Endometrial microvascular endothelial cells (primary cell): Measurements from ENCODE around the gene PFDN2. TPM values are rescaled to one million over a fixed set of nuclear protein-coding genes. Genes with fewer than 3 reads are reported as not detected.

Experiments used
- in situ Hi-C: cut with HindIII; loops from 2 replicates; pipeline ENCODE4 v1.10.0; 2017; ENCODE audit warnings: low sequenced_read_pairs, low pct_unique_long_range_greater_than_20kb; ENCODE audit errors: inconsistent ontology term
- total RNA-seq: library from RNA; depleted of rRNA; stranded (reverse); fragments of >200 nt; gene quantifications from one replicate; pipeline ENCODE4 v1.2.3, GENCODE V29; 2015; ENCODE audit errors: inconsistent ontology term

PFDN2 gene
- total RNA-seq, 1 donor from 2014 or later: 49.2 TPM

DNA sequence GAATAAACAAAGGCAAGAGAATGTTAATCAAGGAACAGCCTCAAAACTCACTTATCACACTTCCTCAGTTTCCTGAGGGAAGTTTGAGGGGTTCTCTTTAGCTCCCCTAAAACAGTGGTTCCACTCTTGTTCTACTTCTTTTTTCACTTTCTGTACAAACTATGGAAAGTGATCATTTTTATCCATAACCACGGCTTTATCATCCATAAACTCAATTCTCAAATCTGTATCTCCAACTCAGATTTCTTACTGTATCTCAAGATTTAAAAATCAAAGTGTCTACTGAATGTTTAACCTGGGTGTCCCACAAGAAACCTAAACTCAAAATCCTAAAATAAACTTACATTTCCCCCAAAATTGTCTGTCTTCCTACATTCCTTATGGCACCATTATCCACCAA, 3.9 kb downstream of the PFDN2 start:
- in situ Hi-C loops: no loop called here

DNA sequence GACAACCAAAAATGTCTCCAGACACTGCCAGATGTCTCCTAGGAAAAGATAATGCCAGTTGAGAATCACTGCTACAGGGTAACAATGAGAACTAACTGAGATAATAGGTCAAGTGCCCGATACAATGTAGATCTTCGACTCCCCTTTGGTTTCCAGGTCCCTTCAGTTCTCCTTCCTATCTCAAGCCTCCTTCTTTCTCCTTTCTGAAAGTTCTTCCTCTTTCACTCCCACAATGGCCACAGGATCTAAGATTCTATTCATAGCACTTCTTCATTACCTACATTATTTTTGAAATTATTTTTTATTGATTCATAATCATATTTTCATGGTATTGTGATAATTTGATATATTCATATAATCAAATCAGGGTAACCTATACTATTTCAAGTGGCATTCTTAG, 6.3 kb downstream of the PFDN2 start:
- in situ Hi-C loops: no loop called here

DNA sequence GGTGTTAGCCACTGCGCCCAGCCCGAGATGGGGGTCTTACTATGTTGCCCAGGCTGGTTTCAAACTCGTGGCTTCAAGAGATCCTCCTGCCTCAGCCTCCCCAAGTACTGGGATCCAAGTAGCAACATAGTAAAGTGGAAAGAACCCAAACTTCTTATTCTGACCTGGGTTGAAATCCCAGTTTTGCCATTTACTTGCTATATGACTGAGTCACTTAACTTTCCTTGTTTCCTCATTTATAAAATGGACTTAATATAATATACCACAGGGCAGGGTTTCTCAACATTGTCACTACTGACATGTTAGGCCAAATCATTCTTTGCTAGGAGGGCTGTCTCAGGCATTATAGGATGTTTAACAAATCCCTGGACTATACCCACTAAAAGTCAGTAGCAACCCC, 6.7 kb downstream of the PFDN2 start:
- in situ Hi-C loops: no loop called here

GRCh38 chr1:161106431-161106830, 11.4 kb downstream of the PFDN2 start:
- in situ Hi-C loops: no loop called here

GRCh38 chr1:161100556-161100955, 17.3 kb downstream of the PFDN2 start:
- in situ Hi-C loops: no loop called here

DNA sequence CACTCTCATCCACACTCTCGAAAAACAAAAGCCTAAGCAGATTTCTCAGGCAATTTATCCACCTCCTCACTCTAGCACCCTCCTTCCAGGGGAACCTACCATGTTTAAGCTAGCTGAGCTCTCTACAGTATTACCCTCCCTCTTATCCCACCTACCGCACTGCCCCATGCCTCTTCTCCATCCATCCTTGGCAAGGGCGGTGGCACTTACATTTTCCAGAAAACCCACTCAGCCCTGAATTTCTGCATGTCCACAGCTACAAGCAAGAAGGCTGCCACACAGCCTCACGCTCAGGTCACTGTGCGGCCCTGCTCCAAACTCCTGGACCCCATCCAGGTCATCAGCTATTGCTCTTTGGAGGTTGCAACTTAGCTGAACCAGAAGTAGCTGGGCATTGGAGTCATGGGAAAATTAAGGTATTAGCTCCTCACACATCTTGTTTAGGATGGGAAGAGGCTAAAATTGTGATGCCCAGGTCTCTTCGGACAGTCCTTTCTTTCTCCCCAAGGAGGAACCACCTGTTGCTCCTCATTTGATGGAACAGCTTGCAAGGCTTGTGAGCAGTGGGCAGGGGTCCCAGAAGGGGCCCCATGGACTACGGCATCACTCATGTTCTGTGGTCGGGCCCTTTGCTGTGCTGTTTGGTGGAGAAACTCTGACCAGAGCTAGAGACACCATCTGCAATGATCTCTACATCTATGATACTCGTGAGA, 18.6 kb downstream of the PFDN2 start:
- in situ Hi-C loops: loop anchor here (10.0 kb wide), 1 partner anchor 54 kb away; the partner anchor contains the start of gene USF1

GRCh38 chr1:161098210-161099068, 19.4 kb downstream of the PFDN2 start, which contains the start of gene KLHDC9:
Gene KLHDC9, plus strand, starts transcription at chr1:161098361. Its CDS starts 175 bp downstream, at chr1:161098536.
- in situ Hi-C loops: loop anchor here (10.0 kb wide), 1 partner anchor 54 kb away; the partner anchor contains the start of gene USF1

GRCh38 chr1:161096530-161096929, 21.3 kb downstream of the PFDN2 start:
- in situ Hi-C loops: loop anchor here (10.0 kb wide), 1 partner anchor 52 kb away; the partner anchor contains the start of gene USF1

GRCh38 chr1:161096015-161096414, 21.8 kb downstream of the PFDN2 start:
- in situ Hi-C loops: loop anchor here (10.0 kb wide), 1 partner anchor 51 kb away; the partner anchor contains the start of gene USF1

GRCh38 chr1:161095230-161095629, 22.6 kb downstream of the PFDN2 start:
- in situ Hi-C loops: loop anchor here (10.0 kb wide), 1 partner anchor 50 kb away; the partner anchor contains the start of gene USF1

- in situ Hi-C loops: loop anchor here (10.0 kb wide), 1 partner anchor 50 kb away; the partner anchor contains the start of gene USF1
These were observed 23.4 kb downstream of the PFDN2 start for GRCh38 chr1:161094481-161094880.

GRCh38 chr1:161092621-161093028, 25.2 kb downstream of the PFDN2 start:
- in situ Hi-C loops: loop anchor here (10.0 kb wide), 1 partner anchor 48 kb away; the partner anchor contains the start of gene USF1

DNA sequence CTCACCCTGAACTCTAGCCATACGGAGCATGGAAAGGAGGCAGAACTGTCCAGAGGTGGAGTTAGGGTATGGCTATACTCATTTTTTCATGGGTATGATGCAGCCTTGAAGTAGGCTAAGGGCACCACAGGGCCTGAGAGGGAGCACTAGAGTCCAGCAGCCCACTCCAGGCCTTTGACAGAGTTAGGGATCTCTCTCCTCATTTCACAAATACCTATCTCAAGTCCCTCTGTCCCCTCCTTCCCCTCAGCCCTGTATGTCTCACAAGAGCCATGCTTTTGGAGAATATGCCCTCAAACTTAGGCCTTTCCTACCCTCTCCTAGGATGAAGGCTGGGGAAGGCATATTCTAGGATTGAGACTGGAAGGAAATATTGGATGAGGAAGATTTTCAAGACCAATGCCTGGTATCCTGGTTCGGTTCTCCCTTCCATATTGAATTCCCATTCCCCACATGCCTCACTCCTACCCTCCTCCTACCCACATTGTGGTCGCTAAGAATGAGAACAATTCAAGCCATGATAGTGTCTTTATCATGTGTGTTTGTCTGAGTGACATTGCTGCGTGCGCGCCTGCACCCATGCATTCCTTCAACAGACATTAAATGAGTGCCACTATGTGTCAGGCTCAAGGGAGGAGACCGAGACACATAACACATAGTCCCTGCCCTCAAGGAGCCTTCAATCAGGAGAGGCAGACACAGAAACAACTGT, 25.9 kb downstream of the PFDN2 start:
- in situ Hi-C loops: loop anchor here (10.0 kb wide), 1 partner anchor 47 kb away; the partner anchor contains the start of gene USF1

DNA sequence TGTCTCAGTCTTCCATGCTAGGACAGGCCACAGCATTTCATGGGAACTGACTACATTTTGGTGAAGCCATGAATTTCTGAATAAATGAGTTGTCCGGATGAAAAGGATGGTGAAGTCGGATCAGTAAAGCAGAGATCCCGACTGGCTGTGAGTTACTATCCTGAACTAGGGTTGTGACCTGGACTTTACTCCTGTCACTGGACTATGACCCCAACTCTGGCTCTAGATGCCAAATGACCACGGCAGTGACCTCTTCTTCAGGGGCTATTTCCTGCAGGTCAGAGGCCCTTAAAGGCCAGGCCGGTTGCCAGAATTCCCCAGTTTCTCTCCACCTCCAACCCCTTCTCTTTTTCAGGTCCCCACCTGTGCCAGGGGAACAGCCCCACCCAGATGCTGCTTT, 26.7 kb downstream of the PFDN2 start:
- in situ Hi-C loops: loop anchor here (10.0 kb wide), 1 partner anchor 46 kb away; the partner anchor contains the start of gene USF1

DNA sequence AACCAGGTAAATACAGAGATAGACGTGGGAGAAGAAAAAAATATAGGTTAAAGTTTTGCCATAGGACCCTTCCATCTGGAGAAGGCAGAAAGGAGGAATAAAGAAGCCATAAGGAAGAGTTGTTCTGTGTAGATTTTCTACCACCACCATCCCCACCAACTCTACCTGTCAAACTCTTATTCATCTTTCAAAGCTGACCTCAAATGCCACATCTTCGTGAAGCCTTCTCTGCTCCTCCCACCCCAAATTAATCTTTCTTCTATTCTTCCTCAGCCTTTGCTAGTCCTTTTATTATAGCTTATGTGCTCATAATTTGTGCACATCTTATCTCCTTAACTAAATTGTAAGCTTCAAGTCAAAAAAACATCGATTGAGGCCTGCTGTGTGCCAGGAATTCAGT, 27.2 kb downstream of the PFDN2 start:
- in situ Hi-C loops: loop anchor here (10.0 kb wide), 1 partner anchor 46 kb away; the partner anchor contains the start of gene USF1

DNA sequence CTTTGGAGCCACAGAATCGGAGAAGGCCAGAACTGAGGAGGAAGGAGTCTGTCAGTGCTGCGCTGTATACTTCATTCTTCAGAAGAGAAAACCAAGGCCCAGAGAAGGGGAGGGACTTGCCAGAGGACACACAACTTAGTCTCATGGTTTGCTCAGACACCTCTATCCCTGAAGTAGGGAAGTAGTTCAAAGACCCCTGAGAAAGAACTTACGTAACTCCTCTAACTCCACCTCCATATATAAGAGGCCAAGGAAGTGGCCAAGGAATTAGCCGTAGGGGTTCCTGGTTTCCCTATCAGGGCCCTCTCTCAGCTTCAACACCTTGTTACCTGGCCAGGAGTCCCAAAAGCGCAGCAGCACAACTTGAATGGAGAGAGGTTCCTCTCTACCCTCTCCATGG, 27.9 kb downstream of the PFDN2 start:
- in situ Hi-C loops: loop anchor here (10.0 kb wide), 1 partner anchor 45 kb away; the partner anchor contains the start of gene USF1

GRCh38 chr1:161089251-161089924, 28.4 kb downstream of the PFDN2 start, which contains the start of gene NECTIN4:
Gene NECTIN4, minus strand, starts transcription at chr1:161089558. Its CDS starts 262 bp downstream, at chr1:161089296.
- in situ Hi-C loops: no loop called here

DNA sequence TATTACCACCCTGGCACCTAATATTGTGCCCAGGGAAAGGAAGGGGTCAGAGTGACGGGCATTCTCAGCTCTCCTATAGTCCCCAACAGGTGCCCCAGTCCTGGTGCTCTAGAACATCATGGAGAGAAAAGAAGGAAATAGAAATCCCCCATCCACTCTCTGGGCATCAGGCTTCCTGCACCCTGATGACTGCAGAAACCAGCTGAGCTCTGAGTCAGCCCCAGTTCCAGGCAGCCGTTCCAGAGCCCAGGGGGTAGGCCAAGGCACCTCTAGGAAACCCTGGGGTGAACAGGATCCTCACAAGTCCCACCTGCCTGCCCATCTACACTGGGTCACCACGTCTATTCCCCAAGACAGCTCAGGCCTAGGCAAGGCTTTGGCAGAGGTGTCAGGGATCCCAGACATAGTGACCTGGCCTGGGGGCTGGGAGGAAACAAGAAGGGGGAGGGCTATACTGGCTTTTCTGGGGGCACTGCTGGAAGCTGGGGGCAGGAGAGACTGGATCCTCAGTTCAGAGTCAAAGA, 29.2 kb downstream of the PFDN2 start:
- in situ Hi-C loops: no loop called here
